ENCODE results near the gene SYNDIG1. TPM values are rescaled to one million over a fixed set of nuclear protein-coding genes. Genes with fewer than 3 reads are reported as not detected.

Gene SYNDIG1
- total RNA-seq, 1 experiment from 2014 or later, result 5.4 TPM

GRCh38 chr20:24583169-24583792 is 113.9 kb downstream of the SYNDIG1 start:
- Histone ChIP-seq H4K20me1 (ENCODE audit: control insufficient read depth, insufficient read depth, insufficient read length) (peaks cover 4% of the 10 kb centered on the region), H2BK15ac (ENCODE audit: low read depth, low read length) (no peak overlapping the region), H2BK20ac (ENCODE audit: low read depth, low read length, poor library complexity, severe bottlenecking) (no peak overlapping the region), H3K4ac (ENCODE audit: low read depth, low read length) (no peak overlapping the region), H3K14ac (ENCODE audit: insufficient read depth, low read length) (no peak overlapping the region; the same call in 1 of the 2 replicates), H3K27ac (ENCODE audit: insufficient read length, low read depth, low read length) (no peak overlapping the region), H3K79me1 (ENCODE audit: insufficient read depth, low read depth, low read length, poor library complexity, severe bottlenecking) (no peaks in the 10 kb centered on the region), H3K4me1 (ENCODE audit: insufficient read depth, low read length) (no peaks in the 10 kb centered on the region), H2AK5ac (ENCODE audit: insufficient read length, low read length) (no peak overlapping the region), H3T11ph (ENCODE audit: low read length) (no peak overlapping the region), H4K5ac (ENCODE audit: insufficient read length, low read depth, low read length) (no peak overlapping the region), H3K23ac (ENCODE audit: insufficient read length, low read depth, low read length) (no peak overlapping the region), H3K9ac (ENCODE audit: extremely low read depth, insufficient read length, low read length) (no peak overlapping the region), H3K79me2 (ENCODE audit: insufficient read depth, low read length) (no peaks in the 10 kb centered on the region), H3K56ac (ENCODE audit: insufficient read length, low read depth, low read length) (no peak overlapping the region), H3K27me3 (ENCODE audit: insufficient read depth, low read length) (no peaks in the 10 kb centered on the region), H3K4me2 (ENCODE audit: insufficient read depth, insufficient read length, low read length) (no peak overlapping the region), H3K18ac (ENCODE audit: insufficient read length, low read depth, low read length) (no peak overlapping the region), H4K8ac (replicated peaks; ENCODE audit: insufficient read length, low read depth, low read length) (no peak overlapping the region), H3K9me3 (ENCODE audit: control insufficient read depth, low read depth, low read length) (no peaks in the 10 kb centered on the region), H2AFZ (ENCODE audit: low read length) (no peak overlapping the region), H3K23me2 (ENCODE audit: insufficient read length, low read depth, low read length, poor library complexity, severe bottlenecking) (no peaks in the 10 kb centered on the region), H4K91ac (ENCODE audit: insufficient read length, low read depth, low read length) (no peak overlapping the region), H2BK5ac (ENCODE audit: insufficient read length, low read length) (no peak overlapping the region), H2BK120ac (ENCODE audit: low read depth, low read length, poor library complexity, severe bottlenecking) (no peak overlapping the region), H2BK12ac (ENCODE audit: insufficient read length, low read depth, low read length) (no peak overlapping the region)
- H3K4me3 Mint-ChIP-seq, result no peak overlapping the region
- peaks cover 6 to 9% of the 10 kb centered on the region in 2 experiments for H3K4me1 Mint-ChIP-seq
- no peaks in the 10 kb centered on the region for H3K9me3 Mint-ChIP-seq
- no CpG with 5 or more reads among the region's 13 CpGs for WGBS (ENCODE audit: extremely low coverage, insufficient read length, low lambda C conversion rate)
- no peak overlapping the region for H3K27ac Mint-ChIP-seq
- no peak for DNase-seq
- no peaks in the 10 kb centered on the region for H3K27me3 Mint-ChIP-seq (ENCODE audit: low read depth)
- no peak for TF ChIP-seq CTCF (conservative IDR thresholded peaks at IDR 0.05)
- peaks cover 0 to 2% (median 0%) of the 10 kb centered on the region in 3 experiments; a peak in 1 of 7 replicates for H3K36me3 Mint-ChIP-seq (ENCODE audit: insufficient read depth in 1 of 3, low read depth in 3 of 3)
